HepG2 (cell line): Measurements from ENCODE around the gene ZBTB8OS. TPM values are rescaled to one million over a fixed set of nuclear protein-coding genes. Genes with fewer than 3 reads are reported as not detected.

Experiments
- AKAP8 ChIP-seq: sonication (generic); formaldehyde crosslinking; IDR thresholded peaks from 2 replicates; pipeline ENCODE4 v1.5.1; 2020; ENCODE audit warnings: mild to moderate bottlenecking, missing genetic modification reagents
- ATF1 ChIP-seq: IDR thresholded peaks from 2 replicates; pipeline ENCODE4 v1.6.1; 2016; ENCODE audit warnings: mild to moderate bottlenecking, control low read depth
- CCDC6 ChIP-seq: sonication (generic); formaldehyde crosslinking; IDR thresholded peaks from 2 replicates; pipeline ENCODE4 v1.8.1; 2022; ENCODE audit warnings: mild to moderate bottlenecking, missing genetic modification reagents, moderate library complexity
- ISX ChIP-seq: sonication (generic); formaldehyde crosslinking; conservative IDR thresholded peaks from 2 replicates; pipeline ENCODE4 v1.5.0; 2020; ENCODE audit warnings: missing genetic modification reagents
- KDM5B ChIP-seq: sonication (generic); formaldehyde crosslinking; IDR thresholded peaks from 2 replicates; pipeline ENCODE4 v1.4.0; 2020; ENCODE audit warnings: missing genetic modification reagents, mild to moderate bottlenecking, borderline replicate concordance
- MXD1 ChIP-seq: sonication (generic); formaldehyde crosslinking; IDR thresholded peaks from 2 replicates; pipeline ENCODE4 v1.4.0; 2020; ENCODE audit warnings: mild to moderate bottlenecking, missing genetic modification reagents
- NFE2L2 ChIP-seq: fragments of 150-350 bp; IDR thresholded peaks from 2 replicates; pipeline ENCODE4 v1.6.1; 2014; ENCODE audit warnings: low read length
- PAXIP1 ChIP-seq: sonication (generic); formaldehyde crosslinking; conservative IDR thresholded peaks from 2 replicates; pipeline ENCODE4 v1.4.0; 2020; ENCODE audit warnings: mild to moderate bottlenecking, missing genetic modification reagents, moderate library complexity
- SNAI1 ChIP-seq: sonication (generic); formaldehyde crosslinking; IDR thresholded peaks from 2 replicates; pipeline ENCODE4 v1.5.0; 2020; ENCODE audit warnings: mild to moderate bottlenecking, missing genetic modification reagents, borderline replicate concordance
- STAT5B ChIP-seq: sonication (generic); formaldehyde crosslinking; IDR thresholded peaks from 2 replicates; pipeline ENCODE4 v1.4.0; 2020; ENCODE audit warnings: missing genetic modification reagents
- TCF12 ChIP-seq, 2 experiments: fragments of 450-650 bp in 1 of 2; sonication (generic) in 1 of 2; formaldehyde crosslinking in 1 of 2; IDR thresholded peaks; 2 replicates each; pipeline versions ENCODE4 v1.6.1 to v1.8.0; 2017 to 2022; ENCODE audit warnings: antibody characterized with exemption in 1 of 2, mild to moderate bottlenecking in 1 of 2, missing genetic modification reagents in 1 of 2, moderate library complexity in 1 of 2
- ZNF205 ChIP-seq: IDR thresholded peaks from 2 replicates; pipeline ENCODE4 v1.6.1; 2018; ENCODE audit warnings: missing biosample characterization, missing genetic modification reagents
- ZNF225 ChIP-seq: sonication (generic); formaldehyde crosslinking; IDR thresholded peaks from 2 replicates; pipeline ENCODE4 v1.4.0; 2020; ENCODE audit warnings: mild to moderate bottlenecking, missing genetic modification reagents
- ZNF605 ChIP-seq: sonication (generic); formaldehyde crosslinking; IDR thresholded peaks from 2 replicates; pipeline ENCODE4 v1.8.0; 2022; ENCODE audit warnings: mild to moderate bottlenecking, missing genetic modification reagents
- ZNF607 ChIP-seq: sonication (generic); formaldehyde crosslinking; IDR thresholded peaks from 2 replicates; pipeline ENCODE4 v1.5.1; 2020; ENCODE audit warnings: missing genetic modification reagents, mild to moderate bottlenecking, borderline replicate concordance
- ZNF678 ChIP-seq: sonication (generic); formaldehyde crosslinking; IDR thresholded peaks from 2 replicates; pipeline ENCODE4 v1.4.0; 2020; ENCODE audit warnings: mild to moderate bottlenecking, missing genetic modification reagents
- ZNF782 ChIP-seq: sonication (generic); formaldehyde crosslinking; IDR thresholded peaks from 2 replicates; pipeline ENCODE4 v1.4.0; 2020; ENCODE audit warnings: missing genetic modification reagents, mild to moderate bottlenecking, borderline replicate concordance
- ZNF790 ChIP-seq: sonication (generic); formaldehyde crosslinking; IDR thresholded peaks from 2 replicates; pipeline ENCODE4 v1.8.0; 2022; ENCODE audit warnings: missing genetic modification reagents, mild to moderate bottlenecking, borderline replicate concordance
- ZNF816 ChIP-seq: sonication (generic); formaldehyde crosslinking; IDR thresholded peaks from 2 replicates; pipeline ENCODE4 v1.8.0; 2022; ENCODE audit warnings: missing genetic modification reagents, mild to moderate bottlenecking, borderline replicate concordance
- ZNF841 ChIP-seq: sonication (generic); formaldehyde crosslinking; IDR thresholded peaks from 2 replicates; pipeline ENCODE4 v1.8.1; 2023; ENCODE audit warnings: missing genetic modification reagents, borderline replicate concordance
- ZSCAN30 ChIP-seq: sonication (generic); formaldehyde crosslinking; IDR thresholded peaks from 2 replicates; pipeline ENCODE4 v1.5.0; 2020; ENCODE audit warnings: mild to moderate bottlenecking, missing genetic modification reagents
- polyA plus RNA-seq, 8 experiments: library from polyadenylated mRNA; depleted of rRNA in 3 of 8; stranded (reverse) in 7 of 8; unstranded in 1 of 8; fragments of >200 nt; fragmentation: Illumina TruSeq in 4 of 8; extraction: Trizol in 4 of 8; gene quantifications; 2 replicates each; pipeline versions ENCODE4 v1.2.1 to v1.2.3, GENCODE V29; 2011 to 2016; ENCODE audit warnings: low read depth in 4 of 8, missing spikeins in 1 of 8, mixed read lengths in 1 of 8; ENCODE audit not compliant: insufficient read depth in 1 of 8
- total RNA-seq, 5 experiments: library from RNA; depleted of rRNA; stranded (reverse); fragments of >200 nt; fragmentation: Illumina TruSeq; extraction: Trizol; gene quantifications; 2 replicates each; pipeline ENCODE4 v1.2.3, GENCODE V29; 2016; ENCODE audit warnings: low read depth in 1 of 5
- TF ChIP-seq, protein P1 (sequence below): sonication (generic); formaldehyde crosslinking; IDR thresholded peaks from 2 replicates; pipeline ENCODE4 v1.4.0; 2020; ENCODE audit warnings: missing genetic modification reagents, mild to moderate bottlenecking, borderline replicate concordance
- TF ChIP-seq, protein P2 (sequence below): IDR thresholded peaks from 2 replicates; pipeline ENCODE4 v1.6.1; 2016; ENCODE audit warnings: missing genetic modification reagents, missing compliant biosample characterization

The ZBTB8OS gene
- total and polyA plus RNA-seq, 2 of the 13 experiments (the other 11 are each of a cell fraction or from before 2014, with no cell fraction given), result 57.7 to 84.8 TPM

GRCh38 chr1:32651461-32652073, 1.2 kb upstream of the ZBTB8OS start (continued):
- TF ChIP-seq PAXIP1 (CRISPR knock-in tag), result no peak
- no peak for TF ChIP-seq MXD1 (CRISPR knock-in tag)
- TF ChIP-seq STAT5B (CRISPR knock-in tag), result no peak
- peak; percentile 7; the same call in 1 of the 2 replicates for TF ChIP-seq ZNF816 (CRISPR knock-in tag)
- TF ChIP-seq AKAP8, result no peak; the same call in 1 of the 2 replicates
- peak; percentile 31 for TF ChIP-seq ZNF678 (CRISPR knock-in tag)
- TF ChIP-seq NFE2L2, result no peak
- no peak; the same call in 1 of the 2 replicates for TF ChIP-seq ZNF782
- no peak for TF ChIP-seq TCF12 (IDR thresholded peaks at IDR 0.05)
- no peak for TF ChIP-seq TCF12 (CRISPR knock-in tag; IDR thresholded peaks at IDR 0.05)
- TF ChIP-seq, protein P1, sequence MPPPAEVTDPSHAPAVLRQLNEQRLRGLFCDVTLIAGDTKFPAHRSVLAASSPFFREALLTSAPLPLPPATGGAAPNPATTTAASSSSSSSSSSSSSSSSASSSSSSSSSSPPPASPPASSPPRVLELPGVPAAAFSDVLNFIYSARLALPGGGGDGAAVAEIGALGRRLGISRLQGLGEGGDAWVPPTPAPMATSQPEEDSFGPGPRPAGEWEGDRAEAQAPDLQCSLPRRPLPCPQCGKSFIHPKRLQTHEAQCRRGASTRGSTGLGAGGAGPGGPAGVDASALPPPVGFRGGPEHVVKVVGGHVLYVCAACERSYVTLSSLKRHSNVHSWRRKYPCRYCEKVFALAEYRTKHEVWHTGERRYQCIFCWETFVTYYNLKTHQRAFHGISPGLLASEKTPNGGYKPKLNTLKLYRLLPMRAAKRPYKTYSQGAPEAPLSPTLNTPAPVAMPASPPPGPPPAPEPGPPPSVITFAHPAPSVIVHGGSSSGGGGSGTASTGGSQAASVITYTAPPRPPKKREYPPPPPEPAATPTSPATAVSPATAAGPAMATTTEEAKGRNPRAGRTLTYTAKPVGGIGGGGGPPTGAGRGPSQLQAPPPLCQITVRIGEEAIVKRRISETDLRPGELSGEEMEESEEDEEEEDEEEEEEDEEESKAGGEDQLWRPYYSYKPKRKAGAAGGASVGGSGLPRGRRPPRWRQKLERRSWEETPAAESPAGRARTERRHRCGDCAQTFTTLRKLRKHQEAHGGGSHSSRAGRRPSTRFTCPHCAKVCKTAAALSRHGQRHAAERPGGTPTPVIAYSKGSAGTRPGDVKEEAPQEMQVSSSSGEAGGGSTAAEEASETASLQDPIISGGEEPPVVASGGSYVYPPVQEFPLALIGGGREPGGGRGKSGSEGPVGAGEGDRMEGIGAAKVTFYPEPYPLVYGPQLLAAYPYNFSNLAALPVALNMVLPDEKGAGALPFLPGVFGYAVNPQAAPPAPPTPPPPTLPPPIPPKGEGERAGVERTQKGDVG (CRISPR knock-in tag), result peak; percentile 7; the same call in 1 of the 2 replicates
- TF ChIP-seq CCDC6, result no peak
- peak; percentile 36; the same call in 1 of the 2 replicates for TF ChIP-seq ZNF605
- no peak for TF ChIP-seq ATF1 (CRISPR knock-in tag)
- no peak for TF ChIP-seq ISX (CRISPR knock-in tag)
- 0 out of 2 replicates have a peak, but pooled peaks have one; percentile 4 for TF ChIP-seq KDM5B (CRISPR knock-in tag)
- TF ChIP-seq, protein P2, sequence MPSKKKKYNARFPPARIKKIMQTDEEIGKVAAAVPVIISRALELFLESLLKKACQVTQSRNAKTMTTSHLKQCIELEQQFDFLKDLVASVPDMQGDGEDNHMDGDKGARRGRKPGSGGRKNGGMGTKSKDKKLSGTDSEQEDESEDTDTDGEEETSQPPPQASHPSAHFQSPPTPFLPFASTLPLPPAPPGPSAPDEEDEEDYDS, result no peak
- TF ChIP-seq ZNF790 (CRISPR knock-in tag), result peak; percentile 37; the same call in 1 of the 2 replicates
- TF ChIP-seq ZNF225 (CRISPR knock-in tag), result 0 out of 2 replicates have a peak, but pooled peaks have one; percentile 20
- TF ChIP-seq ZNF841 (CRISPR knock-in tag), result peak; percentile 48; the same call in 1 of the 2 replicates
- no peak for TF ChIP-seq ZNF205 (CRISPR knock-in tag)
- TF ChIP-seq ZNF607, result no peak; the same call in 1 of the 2 replicates
- TF ChIP-seq SNAI1, result peak; percentile 63
- 0 out of 2 replicates have a peak, but pooled peaks have one; percentile 10 for TF ChIP-seq ZSCAN30
